H1 (cell line): ENCODE data around the gene PLCL1. TPM values are rescaled to one million over a fixed set of nuclear protein-coding genes. Genes with fewer than 3 reads are reported as not detected.

ENCODE experiments used
- CTCF ChIA-PET: fragments of 300-600 bp; sonication (Branson Sonifier 250); formaldehyde crosslinking; loops from one replicate; lab custom pipeline; 2021; ENCODE audit not compliant: partially characterized antibody; lab: Charles Lee
- POLR2A ChIA-PET: fragments of 300-600 bp; sonication (Branson Sonifier 250); formaldehyde crosslinking; loops from one replicate; lab custom pipeline; 2021; ENCODE audit warnings: inconsistent platforms; ENCODE audit not compliant: partially characterized antibody; lab: Charles Lee
- DNase-seq, 2 experiments: peaks; one replicate each; pipeline versions ENCODE4 v3.0.0 to v3.0.0-alpha.2; 2010 to 2022; ENCODE audit warnings: low spot score in 2 of 2, low read depth in 1 of 2, mixed read lengths in 1 of 2
- FAIRE-seq: peaks from 2 replicates; lab custom pipeline; 2011; peaks lifted over from hg19 to GRCh38; lab: Jason Lieb, UNC
- H2AFZ ChIP-seq: 2 replicates; pipeline ENCODE4 v1.8.1; 2012; ENCODE audit warnings: low read length, inconsistent platforms
- H2AK5ac ChIP-seq: 2 replicates; pipeline ENCODE4 v1.6.1; 2013; ENCODE audit warnings: low read depth, low read length
- H2BK120ac ChIP-seq: replicated peaks from 2 replicates; pipeline ENCODE3; 2013; ENCODE audit warnings: low read depth, low read length, inconsistent platforms
- H2BK12ac ChIP-seq: 2 replicates; pipeline ENCODE4 v1.6.1; 2013; ENCODE audit warnings: low read depth, low read length
- H2BK15ac ChIP-seq: 2 replicates; pipeline ENCODE4 v1.6.1; 2013; ENCODE audit warnings: low read length
- H2BK20ac ChIP-seq: 2 replicates; pipeline ENCODE4 v1.6.1; 2013; ENCODE audit warnings: low read length
- H2BK5ac ChIP-seq: 2 replicates; pipeline ENCODE4 v1.6.1; 2013; ENCODE audit warnings: low read depth, low read length
- H3K14ac ChIP-seq: 2 replicates; pipeline ENCODE4 v1.6.1; 2013; ENCODE audit warnings: inconsistent platforms; ENCODE audit not compliant: insufficient read length
- H3K18ac ChIP-seq: 2 replicates; pipeline ENCODE4 v1.6.1; 2013; ENCODE audit warnings: low read length; ENCODE audit errors: extremely low read depth
- H3K23ac ChIP-seq: 2 replicates; pipeline ENCODE4 v1.6.1; 2013; ENCODE audit warnings: inconsistent platforms; ENCODE audit not compliant: insufficient read length
- H3K23me2 ChIP-seq: 2 replicates; pipeline ENCODE4 v1.6.1; 2013; ENCODE audit warnings: low read depth, low read length
- H3K27ac ChIP-seq: 2 replicates; pipeline ENCODE4 v1.6.1; 2011; ENCODE audit warnings: low read depth, low read length, inconsistent platforms
- H3K27me3 ChIP-seq, 4 experiments: replicated peaks in 1 of 4; 1 replicate in 1 of 4; 2 replicates in 3 of 4; pipeline versions ENCODE4 v1.6.1 to v1.8.1; 2011 to 2013; ENCODE audit warnings: low read length in 3 of 4, mild to moderate bottlenecking in 3 of 4, inconsistent platforms in 2 of 4, mixed read lengths in 2 of 4, moderate library complexity in 1 of 4; ENCODE audit not compliant: control insufficient read depth in 3 of 4, insufficient read depth in 3 of 4; ENCODE audit errors: extremely low read depth in 1 of 4
- H3K36me3 ChIP-seq, 4 experiments: 2 replicates each; pipeline versions ENCODE4 v1.6.1 to v1.8.1; 2011 to 2013; ENCODE audit warnings: mild to moderate bottlenecking in 4 of 4, low read length in 3 of 4, moderate library complexity in 2 of 4, control low read depth in 1 of 4, inconsistent platforms in 1 of 4; ENCODE audit not compliant: insufficient read depth in 4 of 4, control insufficient read depth in 2 of 4
- H3K4ac ChIP-seq: replicated peaks from 2 replicates; pipeline ENCODE3; 2013; ENCODE audit warnings: low read length, low read depth, mixed read lengths, inconsistent platforms; ENCODE audit not compliant: insufficient read length
- H3K4me1 ChIP-seq, 4 experiments: replicated peaks in 1 of 4; 1 replicate in 1 of 4; 2 replicates in 3 of 4; pipeline versions ENCODE4 v1.6.1 to v1.8.1; 2011 to 2013; ENCODE audit warnings: low read length in 3 of 4, inconsistent platforms in 2 of 4, mixed read lengths in 1 of 4; ENCODE audit not compliant: insufficient read depth in 4 of 4, control insufficient read depth in 3 of 4
- H3K4me2 ChIP-seq, 2 experiments: 2 replicates each; pipeline versions ENCODE4 v1.6.1 to v1.8.1; 2011 to 2013; ENCODE audit warnings: low read depth in 2 of 2, low read length in 2 of 2, control low read depth in 1 of 2, inconsistent platforms in 1 of 2, mild to moderate bottlenecking in 1 of 2; ENCODE audit not compliant: insufficient read depth in 1 of 2
- H3K4me3 ChIP-seq, 4 experiments: fragments of 200-600, 300-600 bp in 1 of 4; sonication (generic), shearing (Covaris generic), sonication (Bioruptor Twin) in 1 of 4; 2 replicates each; pipeline versions ENCODE4 v1.5.1 to v1.8.1; 2011 to 2016; ENCODE audit warnings: low read length in 4 of 4, low read depth in 3 of 4, control low read depth in 2 of 4, inconsistent platforms in 2 of 4, mild to moderate bottlenecking in 2 of 4, mixed read lengths in 1 of 4, moderate library complexity in 1 of 4; ENCODE audit not compliant: insufficient read depth in 2 of 4; ENCODE audit errors: extremely low read depth in 1 of 4
- H3K56ac ChIP-seq: replicated peaks from 2 replicates; pipeline ENCODE3; 2013; ENCODE audit warnings: low read depth, mild to moderate bottlenecking, mixed read lengths, low read length, inconsistent platforms; ENCODE audit not compliant: insufficient read length
- H3K79me1 ChIP-seq: 2 replicates; pipeline ENCODE4 v1.6.1; 2013; ENCODE audit warnings: low read depth, low read length, control low read depth
- H3K79me2 ChIP-seq, 2 experiments: 2 replicates each; pipeline versions ENCODE4 v1.6.1 to v1.8.1; 2012 to 2013; ENCODE audit warnings: low read length in 2 of 2, mild to moderate bottlenecking in 2 of 2, inconsistent platforms in 1 of 2; ENCODE audit not compliant: insufficient read depth in 2 of 2, control insufficient read depth in 1 of 2
- H3K9ac ChIP-seq, 4 experiments: replicated peaks in 1 of 4; 1 replicate in 1 of 4; 2 replicates in 3 of 4; pipeline versions ENCODE4 v1.6.1 to v1.8.1; 2011 to 2013; ENCODE audit warnings: low read depth in 3 of 4, low read length in 3 of 4, control low read depth in 2 of 4, mild to moderate bottlenecking in 2 of 4, moderate library complexity in 2 of 4, inconsistent platforms in 1 of 4; ENCODE audit errors: extremely low read depth in 1 of 4
- H3K9me3 ChIP-seq, 2 experiments: 2 replicates each; pipeline versions ENCODE4 v1.6.1 to v1.8.1; 2012 to 2013; ENCODE audit warnings: mild to moderate bottlenecking in 2 of 2, moderate library complexity in 2 of 2, control low read depth in 1 of 2, inconsistent platforms in 1 of 2, low read depth in 1 of 2, low read length in 1 of 2, mixed read lengths in 1 of 2; ENCODE audit not compliant: insufficient read depth in 2 of 2
- H4K20me1 ChIP-seq, 2 experiments: replicated peaks in 1 of 2; 2 replicates each; pipeline versions ENCODE3 to v1.8.1; 2011 to 2013; ENCODE audit warnings: inconsistent platforms in 2 of 2, low read length in 2 of 2, mild to moderate bottlenecking in 1 of 2; ENCODE audit not compliant: insufficient read depth in 2 of 2, control insufficient read depth in 1 of 2
- H4K5ac ChIP-seq: 2 replicates; pipeline ENCODE4 v1.6.1; 2013; ENCODE audit warnings: low read length, low read depth, mixed read lengths, inconsistent platforms; ENCODE audit not compliant: insufficient read length
- H4K8ac ChIP-seq: 2 replicates; pipeline ENCODE4 v1.8.0; 2013; ENCODE audit warnings: mild to moderate bottlenecking, moderate library complexity, low read length, inconsistent platforms; ENCODE audit not compliant: insufficient read depth; ENCODE audit errors: extremely low read depth
- H4K91ac ChIP-seq: replicated peaks from 2 replicates; pipeline ENCODE3; 2013; ENCODE audit warnings: low read length, mixed read lengths, inconsistent platforms; ENCODE audit not compliant: insufficient read length
- ASH2L ChIP-seq: fragments of 200-600, 300-600 bp; sonication (generic); IDR thresholded peaks from one replicate; pipeline ENCODE4 v1.7.1; 2017; ENCODE audit warnings: low read length
- BACH1 ChIP-seq: IDR thresholded peaks from 2 replicates; pipeline ENCODE4 v1.6.1; 2012; ENCODE audit warnings: low read length, improper control_type of control experiment
- BCL11A ChIP-seq, 2 experiments: IDR thresholded peaks; one replicate each; pipeline ENCODE4 v1.6.1; 2011; ENCODE audit warnings: low read depth in 2 of 2, low read length in 2 of 2, mild to moderate bottlenecking in 2 of 2
- CBX8 ChIP-seq: fragments of 300-800, 300-1000 bp; sonication (generic); IDR thresholded peaks from 2 replicates; pipeline ENCODE4 v1.7.1; 2016; ENCODE audit warnings: low read depth, low read length, borderline replicate concordance
- EGR1 ChIP-seq: IDR thresholded peaks from 2 replicates; pipeline ENCODE4 v1.6.1; 2011; ENCODE audit warnings: low read depth, low read length, borderline replicate concordance
- KDM1A ChIP-seq: fragments of 200-600, 300-600 bp; sonication (generic); IDR thresholded peaks from 2 replicates; pipeline ENCODE4 v1.7.1; 2016; ENCODE audit warnings: mild to moderate bottlenecking, low read length, borderline replicate concordance
- NANOG ChIP-seq: IDR thresholded peaks from 2 replicates; pipeline ENCODE4 v1.6.1; 2011; ENCODE audit warnings: low read length, low read depth, mild to moderate bottlenecking, inconsistent platforms; ENCODE audit not compliant: insufficient read depth, poor library complexity, severe bottlenecking
- PHF8 ChIP-seq: fragments of 200-600 bp; sonication (generic); conservative IDR thresholded peaks from 2 replicates; pipeline ENCODE4 v1.7.1; 2012; ENCODE audit warnings: low read depth, mild to moderate bottlenecking, inconsistent platforms, low read length, moderate library complexity
- SP1 ChIP-seq: IDR thresholded peaks from 2 replicates; pipeline ENCODE4 v1.6.1; 2011; ENCODE audit warnings: low read depth, low read length
- SP2 ChIP-seq: IDR thresholded peaks from 2 replicates; pipeline ENCODE4 v1.6.1; 2012; ENCODE audit warnings: mild to moderate bottlenecking, low read length, inconsistent platforms
- SUZ12 ChIP-seq: fragments of 200-600 bp; sonication (generic); IDR thresholded peaks from 2 replicates; pipeline ENCODE4 v1.6.1; 2012; ENCODE audit warnings: mild to moderate bottlenecking, inconsistent platforms, low read length, moderate library complexity, mixed read lengths
- TAF7 ChIP-seq: optimal IDR thresholded peaks from 2 replicates; pipeline ENCODE3; 2011; ENCODE audit warnings: low read depth, mild to moderate bottlenecking, inconsistent platforms, low read length, moderate library complexity, borderline replicate concordance
- YY1 ChIP-seq: IDR thresholded peaks from 2 replicates; pipeline ENCODE4 v1.6.1; 2011; ENCODE audit warnings: low read depth, mild to moderate bottlenecking, low read length
- polyA plus RNA-seq, 7 experiments: library from polyadenylated mRNA; depleted of rRNA in 3 of 7; stranded (reverse) in 5 of 7; unstranded in 2 of 7; fragments of >200 nt in 5 of 7; fragments of 200-250 nt in 2 of 7; gene quantifications; 1 replicate in 5 of 7; 2 replicates in 1 of 7; 4 replicates in 1 of 7; pipeline versions ENCODE4 v1.2.1 to v1.2.3, GENCODE V29; 2011 to 2013; ENCODE audit warnings: missing spikeins in 2 of 7, mixed read lengths in 2 of 7
- total RNA-seq: library from RNA; stranded (reverse); fragmentation: NEBNext Ultra II Directional; extraction: Animal tissue kit (Norgen Biotek cat#: 25700); gene quantifications from 2 replicates; pipeline ENCODE4 v1.2.1, GENCODE V29; 2021
- TF ChIP-seq, protein P1 (sequence below), 3 experiments: IDR thresholded peaks; 1 replicate in 2 of 3; 2 replicates in 1 of 3; pipeline versions ENCODE4 v1.5.1 to v1.6.1; 2011; ENCODE audit warnings: low read length in 3 of 3, mild to moderate bottlenecking in 3 of 3, inconsistent platforms in 2 of 3, low read depth in 1 of 3, moderate library complexity in 1 of 3; ENCODE audit not compliant: insufficient read depth in 1 of 3; ENCODE audit errors: control extremely low read depth in 1 of 3

Gene PLCL1
- total and polyA plus RNA-seq, 2 of the 8 experiments (the other 6 are each of a cell fraction or from before 2014, with no cell fraction given) = not detected

GRCh38 chr2:197949224-197949623, 144.8 kb downstream of the PLCL1 start:
- TF ChIP-seq SUZ12 (no peak), EGR1 (no peak), NANOG (no peak), SP2 (no peak), KDM1A (no peak), SP1 (no peak), CBX8 (no peak), BACH1 (no peak), YY1 (no peak), ASH2L (no peak), BCL11A (IDR thresholded peaks at IDR 0.05; ENCODE audit: low read depth in 2 of 2, low read length in 2 of 2) (no peak), PHF8 (no peak), TAF7 (no peak)
- TF ChIP-seq, protein P1, sequence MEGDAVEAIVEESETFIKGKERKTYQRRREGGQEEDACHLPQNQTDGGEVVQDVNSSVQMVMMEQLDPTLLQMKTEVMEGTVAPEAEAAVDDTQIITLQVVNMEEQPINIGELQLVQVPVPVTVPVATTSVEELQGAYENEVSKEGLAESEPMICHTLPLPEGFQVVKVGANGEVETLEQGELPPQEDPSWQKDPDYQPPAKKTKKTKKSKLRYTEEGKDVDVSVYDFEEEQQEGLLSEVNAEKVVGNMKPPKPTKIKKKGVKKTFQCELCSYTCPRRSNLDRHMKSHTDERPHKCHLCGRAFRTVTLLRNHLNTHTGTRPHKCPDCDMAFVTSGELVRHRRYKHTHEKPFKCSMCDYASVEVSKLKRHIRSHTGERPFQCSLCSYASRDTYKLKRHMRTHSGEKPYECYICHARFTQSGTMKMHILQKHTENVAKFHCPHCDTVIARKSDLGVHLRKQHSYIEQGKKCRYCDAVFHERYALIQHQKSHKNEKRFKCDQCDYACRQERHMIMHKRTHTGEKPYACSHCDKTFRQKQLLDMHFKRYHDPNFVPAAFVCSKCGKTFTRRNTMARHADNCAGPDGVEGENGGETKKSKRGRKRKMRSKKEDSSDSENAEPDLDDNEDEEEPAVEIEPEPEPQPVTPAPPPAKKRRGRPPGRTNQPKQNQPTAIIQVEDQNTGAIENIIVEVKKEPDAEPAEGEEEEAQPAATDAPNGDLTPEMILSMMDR (IDR thresholded peaks at IDR 0.05; ENCODE audit: control extremely low read depth in 1 of 3, insufficient read depth in 1 of 3, low read depth in 1 of 3, low read length in 3 of 3) = no peak
- DNase-seq = no peak
- CTCF ChIA-PET = no interaction called here
- H3K9ac ChIP-seq = no peak overlapping the region
- H2BK12ac ChIP-seq = no peak overlapping the region
- no peaks in the 10 kb centered on the region for H4K20me1 ChIP-seq
- POLR2A ChIA-PET = no interaction called here
- no peak overlapping the region for H4K91ac ChIP-seq
- H2BK120ac ChIP-seq = no peak overlapping the region
- no peaks in the 10 kb centered on the region for H3K36me3 ChIP-seq
- H2BK15ac ChIP-seq = no peak overlapping the region
- H3K79me2 ChIP-seq = no peaks in the 10 kb centered on the region
- H3K56ac ChIP-seq = no peak overlapping the region
- no peaks in the 10 kb centered on the region for H3K27me3 ChIP-seq
- no peak overlapping the region for H3K18ac ChIP-seq
- no peak for FAIRE-seq
- no peak overlapping the region for H4K5ac ChIP-seq
- H3K23ac ChIP-seq = no peak overlapping the region
- H3K4me3 ChIP-seq = no peak overlapping the region
- no peak overlapping the region for H2AK5ac ChIP-seq
- H3K14ac ChIP-seq = no peak overlapping the region
- no peak overlapping the region for H2BK20ac ChIP-seq
- H3K4me2 ChIP-seq = no peak overlapping the region
- no peaks in the 10 kb centered on the region for H3K9me3 ChIP-seq
- H3K4me1 ChIP-seq = peaks cover 2 to 8% (median 2%) of the 10 kb centered on the region in 4 experiments; a peak in 4 of 7 replicates
- H2AFZ ChIP-seq = no peak overlapping the region
- H3K23me2 ChIP-seq = peaks cover 3% of the 10 kb centered on the region; the same call in 1 of the 2 replicates
- no peak overlapping the region for H3K4ac ChIP-seq
- no peaks in the 10 kb centered on the region for H3K79me1 ChIP-seq
- no peak overlapping the region for H4K8ac ChIP-seq
- H3K27ac ChIP-seq = no peak overlapping the region
- H2BK5ac ChIP-seq = no peak overlapping the region
